GM21786 (cell line): ENCODE results near the gene DYNLRB1.

Experiments
- ATAC-seq: cut with Tn5 transposase; IDR thresholded peaks from one replicate; pipeline ENCODE4 v1.9.1; 2021; ENCODE audit not compliant: unreplicated experiment

DYNLRB1 gene

GRCh38 chr20:34532756-34533155, 16.5 kb downstream of the DYNLRB1 start:
- no peak for ATAC-seq

- no peak for ATAC-seq
These were observed 18.4 kb downstream of the DYNLRB1 start for GRCh38 chr20:34534391-34535165.

GRCh38 chr20:34535301-34535840, 19.1 kb downstream of the DYNLRB1 start:
- ATAC-seq: no peak

- no peak for ATAC-seq
These were observed 19.6 kb downstream of the DYNLRB1 start for GRCh38 chr20:34535857-34536256.

DNA sequence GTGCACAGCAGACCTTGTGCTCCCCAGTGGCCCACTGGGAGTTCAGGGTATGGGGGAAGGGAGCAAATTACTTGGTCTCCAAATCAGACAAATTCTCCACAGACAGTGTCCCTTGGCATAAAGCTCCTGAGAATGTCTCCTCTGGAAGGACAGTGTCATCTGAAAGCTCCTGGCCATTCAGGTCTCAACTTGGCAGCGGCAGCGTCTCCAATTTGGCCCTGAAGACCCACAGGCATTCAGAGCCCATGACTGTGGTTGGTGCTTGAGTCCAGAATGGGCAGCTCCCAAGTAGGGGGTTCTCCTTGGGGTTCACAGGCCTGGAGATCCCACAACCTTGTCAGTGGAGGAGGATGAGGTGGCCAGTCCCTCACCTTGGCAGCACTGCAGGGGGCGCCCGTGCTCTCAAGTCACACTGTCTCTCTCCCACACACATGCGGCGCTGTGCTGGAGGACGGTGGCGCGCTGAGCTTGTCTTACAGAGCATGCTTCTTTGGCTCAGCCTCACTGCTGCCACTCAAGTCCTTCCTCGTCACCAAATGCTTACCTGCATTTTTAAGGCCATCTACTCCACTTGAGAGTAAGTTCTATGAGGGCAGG, 20.7 kb downstream of the DYNLRB1 start:
- ATAC-seq: no peak

DNA sequence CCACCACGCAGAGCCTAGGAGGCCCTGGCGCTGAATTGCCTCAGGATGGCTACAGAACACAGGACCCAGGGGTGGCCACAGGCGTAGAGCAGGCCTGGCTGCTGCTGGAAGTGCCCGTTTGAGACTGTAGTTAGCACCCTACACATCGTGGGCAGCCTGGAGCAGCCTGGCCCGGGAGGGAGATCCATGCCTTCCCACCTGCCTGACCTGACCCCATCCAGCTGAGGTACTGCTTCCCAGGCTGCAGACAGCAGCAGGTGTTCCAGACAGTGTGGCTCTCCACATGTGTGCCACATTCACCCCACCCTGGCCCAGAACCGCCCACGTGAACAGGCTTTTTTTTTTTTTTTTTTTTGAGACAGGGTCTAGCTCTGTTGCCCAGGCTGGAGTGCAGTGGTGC, 21.4 kb downstream of the DYNLRB1 start:
- no peak for ATAC-seq

- no peak for ATAC-seq
These were observed 22.5 kb downstream of the DYNLRB1 start for GRCh38 chr20:34538671-34539123.

DNA sequence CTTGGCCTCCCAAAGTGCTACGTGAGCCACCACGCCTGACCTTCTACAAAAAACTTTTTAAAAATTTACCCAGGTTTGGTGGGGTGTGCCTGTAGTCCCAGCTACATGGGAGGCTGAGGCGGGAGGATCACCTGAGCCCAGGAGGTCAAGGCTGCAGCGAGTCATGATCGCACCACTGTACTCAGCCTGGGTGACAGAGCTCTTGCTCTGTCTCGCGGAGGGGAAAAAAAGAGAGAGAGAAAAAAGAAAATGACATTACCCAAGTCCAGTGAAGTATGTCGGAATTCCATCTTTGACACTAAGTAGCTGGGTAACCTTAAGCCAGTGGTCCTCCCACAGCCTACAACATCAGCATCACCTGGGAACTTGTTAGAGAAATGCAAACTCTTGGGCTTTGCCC, 23.5 kb downstream of the DYNLRB1 start:
- no peak for ATAC-seq

DNA sequence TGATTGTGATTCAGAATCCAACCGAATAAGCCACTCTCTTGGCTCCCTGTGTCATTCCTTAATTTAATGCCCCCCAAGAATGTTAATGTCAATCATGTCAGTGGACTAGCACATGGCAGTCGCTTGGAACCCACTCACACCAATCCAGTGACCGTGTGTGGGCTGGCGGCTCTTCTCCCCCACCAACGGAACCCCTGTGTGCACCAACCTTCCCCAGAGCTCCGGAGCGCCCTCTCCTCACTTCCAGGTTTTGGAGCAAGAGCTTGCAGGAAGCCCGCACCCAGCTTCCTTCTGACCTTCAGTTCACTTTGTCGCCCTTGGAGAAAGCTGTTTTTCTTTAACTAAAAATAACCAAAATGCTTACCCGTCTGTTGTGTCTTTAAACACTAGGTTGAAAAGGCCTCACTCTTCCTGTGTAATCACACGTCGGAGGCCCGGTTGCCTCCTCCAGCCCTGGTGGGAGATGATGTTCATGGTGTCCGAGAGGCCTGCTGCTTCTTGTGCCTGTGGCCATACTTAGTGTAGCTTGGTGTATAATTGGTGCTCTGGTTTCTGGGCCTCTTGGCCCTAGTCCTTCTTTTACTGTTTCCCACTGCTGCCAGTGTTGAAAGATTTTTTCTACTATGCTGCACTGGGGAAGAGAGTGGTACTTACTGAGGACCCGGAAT, 24.5 kb downstream of the DYNLRB1 start:
- no peak for ATAC-seq

- ATAC-seq: no peak
These were observed 25.2 kb downstream of the DYNLRB1 start for GRCh38 chr20:34541264-34541901.

GRCh38 chr20:34541917-34542316, 25.7 kb downstream of the DYNLRB1 start:
- no peak for ATAC-seq

- no peak for ATAC-seq
These were observed 26.2 kb downstream of the DYNLRB1 start for GRCh38 chr20:34542439-34542838.

- no peak for ATAC-seq
These were observed 27.3 kb downstream of the DYNLRB1 start for GRCh38 chr20:34543463-34544056.

- ATAC-seq: no peak
These were observed 28.0 kb downstream of the DYNLRB1 start for GRCh38 chr20:34544109-34544796.

- no peak for ATAC-seq
These were observed 30.5 kb downstream of the DYNLRB1 start for GRCh38 chr20:34546751-34547181.

- no peak for ATAC-seq
These were observed 31.8 kb downstream of the DYNLRB1 start for GRCh38 chr20:34547844-34548613.

- ATAC-seq: no peak
These were observed 33.2 kb downstream of the DYNLRB1 start for GRCh38 chr20:34549291-34549928.

GRCh38 chr20:34549929-34550305, 33.7 kb downstream of the DYNLRB1 start:
- no peak for ATAC-seq

GRCh38 chr20:34552569-34552968, 36.3 kb downstream of the DYNLRB1 start:
- ATAC-seq: no peak
